ENCODE data around the gene LRRK1. TPM values are rescaled to one million over a fixed set of nuclear protein-coding genes. Genes with fewer than 3 reads are reported as not detected.

The LRRK1 gene
- total RNA-seq, 1 donor from 2014 or later, result 0.86 TPM

GRCh38 chr15:100898661-100899462, 20.3 kb upstream of the LRRK1 start:
- peaks cover 27% of the 10 kb centered on the region for H3K27me3 Mint-ChIP-seq
- H3K27ac Mint-ChIP-seq, result no peak overlapping the region
- no peaks in the 10 kb centered on the region for H3K36me3 Mint-ChIP-seq (ENCODE audit: insufficient read depth)
- no peaks in the 10 kb centered on the region for H3K4me1 Mint-ChIP-seq (ENCODE audit: low read depth)
- DNase-seq (ENCODE audit: low spot score, unreplicated experiment), result no peak
- no peaks in the 10 kb centered on the region for H3K9me3 Mint-ChIP-seq (ENCODE audit: low read depth)
- no peak overlapping the region for H3K4me3 Mint-ChIP-seq (ENCODE audit: low read depth)
- no peak for TF ChIP-seq CTCF (IDR thresholded peaks at IDR 0.05; ENCODE audit: unreplicated experiment)

GRCh38 chr15:100899601-100900000, 19.6 kb upstream of the LRRK1 start:
- Mint-ChIP-seq H3K36me3 (ENCODE audit: insufficient read depth) (no peaks in the 10 kb centered on the region), H3K9me3 (ENCODE audit: low read depth) (no peaks in the 10 kb centered on the region), H3K4me3 (ENCODE audit: low read depth) (no peak overlapping the region), H3K4me1 (ENCODE audit: low read depth) (no peaks in the 10 kb centered on the region), H3K27me3 (peaks cover 23% of the 10 kb centered on the region), H3K27ac (no peak overlapping the region)
- no peak for TF ChIP-seq CTCF (IDR thresholded peaks at IDR 0.05; ENCODE audit: unreplicated experiment)
- DNase-seq (ENCODE audit: low spot score, unreplicated experiment), result no peak

- Mint-ChIP-seq H3K27ac (no peak overlapping the region), H3K27me3 (peaks cover 20% of the 10 kb centered on the region), H3K36me3 (ENCODE audit: insufficient read depth) (no peaks in the 10 kb centered on the region), H3K4me1 (ENCODE audit: low read depth) (no peaks in the 10 kb centered on the region), H3K9me3 (ENCODE audit: low read depth) (no peaks in the 10 kb centered on the region), H3K4me3 (ENCODE audit: low read depth) (no peak overlapping the region)
- no peak for TF ChIP-seq CTCF (IDR thresholded peaks at IDR 0.05; ENCODE audit: unreplicated experiment)
- DNase-seq (ENCODE audit: low spot score, unreplicated experiment), result no peak
Observed at GRCh38 chr15:100900136-100900794, 18.9 kb upstream of the LRRK1 start.

- no peak for TF ChIP-seq CTCF (IDR thresholded peaks at IDR 0.05; ENCODE audit: unreplicated experiment)
- Mint-ChIP-seq H3K4me1 (ENCODE audit: low read depth) (no peaks in the 10 kb centered on the region), H3K27ac (no peak overlapping the region), H3K9me3 (ENCODE audit: low read depth) (no peaks in the 10 kb centered on the region), H3K4me3 (ENCODE audit: low read depth) (no peak overlapping the region), H3K27me3 (peaks cover 22% of the 10 kb centered on the region), H3K36me3 (ENCODE audit: insufficient read depth) (no peaks in the 10 kb centered on the region)
- DNase-seq (ENCODE audit: low spot score, unreplicated experiment), result no peak
Observed at GRCh38 chr15:100900795-100901169, 18.4 kb upstream of the LRRK1 start.

- peaks cover 24% of the 10 kb centered on the region for H3K27me3 Mint-ChIP-seq
- H3K9me3 Mint-ChIP-seq (ENCODE audit: low read depth), result no peaks in the 10 kb centered on the region
- TF ChIP-seq CTCF (IDR thresholded peaks at IDR 0.05; ENCODE audit: unreplicated experiment), result no peak
- no peak overlapping the region for H3K27ac Mint-ChIP-seq
- no peak for DNase-seq (ENCODE audit: low spot score, unreplicated experiment)
- no peaks in the 10 kb centered on the region for H3K36me3 Mint-ChIP-seq (ENCODE audit: insufficient read depth)
- H3K4me3 Mint-ChIP-seq (ENCODE audit: low read depth), result no peak overlapping the region
- no peaks in the 10 kb centered on the region for H3K4me1 Mint-ChIP-seq (ENCODE audit: low read depth)
Observed at GRCh38 chr15:100901296-100901695, 17.9 kb upstream of the LRRK1 start.

All from progenitor cell of endocrine pancreas (in vitro differentiated cells).